Bronchial epithelial cell (primary cell): ENCODE data around the gene TTC31. TPM values are rescaled to one million over a fixed set of nuclear protein-coding genes. Genes with fewer than 3 reads are reported as not detected.

Source experiments
- DNase-seq: peaks from one replicate; pipeline ENCODE4 v3.0.0-alpha.2; 2010; ENCODE audit warnings: low read depth
- FAIRE-seq: peaks from 2 replicates; lab custom pipeline; 2011; peaks lifted over from hg19 to GRCh38; lab: Jason Lieb, UNC
- H3K27me3 ChIP-seq: 2 replicates; pipeline ENCODE4 v1.5.1; 2011; ENCODE audit warnings: low read length; ENCODE audit not compliant: control insufficient read depth, insufficient read depth
- H3K36me3 ChIP-seq: 2 replicates; pipeline ENCODE4 v1.5.1; 2011; ENCODE audit warnings: low read length; ENCODE audit not compliant: control insufficient read depth, insufficient read depth
- H3K4me3 ChIP-seq: 2 replicates; pipeline ENCODE4 v1.5.1; 2011; ENCODE audit warnings: mild to moderate bottlenecking, low read depth, low read length, control low read depth
- total RNA-seq: library from RNA; depleted of rRNA; stranded (reverse); fragments of >200 nt; gene quantifications from 2 replicates; pipeline ENCODE4 v1.2.1, GENCODE V29; 2014
- TF ChIP-seq, protein P1 (sequence below): IDR thresholded peaks from 2 replicates; pipeline ENCODE4 v1.5.1; 2011; ENCODE audit warnings: mild to moderate bottlenecking, moderate library complexity, low read length, control low read depth, inconsistent platforms; ENCODE audit not compliant: insufficient read depth, severe bottlenecking

TTC31 gene
- total RNA-seq, 1 donor from 2014 or later, result 5.8 TPM

DNA sequence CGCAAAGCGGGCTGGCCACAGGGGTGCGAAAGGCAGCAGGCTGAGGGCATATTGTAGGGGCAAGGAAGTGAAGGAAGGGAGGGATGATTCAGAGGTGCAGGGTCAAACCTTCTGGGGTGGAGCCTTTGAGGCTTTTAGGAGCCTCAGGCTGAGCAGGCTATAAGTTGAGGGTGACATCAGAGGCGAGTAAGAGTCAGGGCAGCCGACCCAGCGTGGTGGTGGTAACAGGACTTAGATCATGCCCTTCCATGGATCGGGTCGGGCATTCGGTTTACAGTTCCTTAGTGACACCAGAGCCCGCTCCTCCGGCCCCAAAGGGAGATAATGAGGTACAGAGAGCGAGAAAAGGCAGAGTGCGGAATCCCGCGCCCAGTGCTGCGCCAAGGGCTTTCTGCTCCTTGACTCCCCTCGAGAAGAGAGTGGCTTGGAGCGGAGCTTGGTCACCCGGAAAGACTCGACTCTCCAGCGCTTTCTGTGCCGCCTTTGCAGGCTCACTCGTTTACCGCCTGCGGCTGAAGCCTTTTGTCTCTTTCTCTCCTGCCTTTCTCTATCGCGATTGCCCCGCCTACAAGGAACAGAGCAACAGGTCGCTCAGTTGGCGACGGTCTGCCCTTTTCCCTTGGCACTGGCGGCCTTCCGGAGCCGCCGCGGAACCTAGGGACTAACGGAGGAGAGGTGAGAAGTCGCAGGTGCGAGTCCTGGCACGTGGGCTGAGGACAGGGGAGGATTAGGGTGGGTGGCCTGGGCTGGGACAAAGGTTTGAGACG, 15.8 kb downstream of the TTC31 start:
- FAIRE-seq, result no peak
- peaks cover 9% of the 10 kb centered on the region for H3K27me3 ChIP-seq
- peak overlapping the region; percentile 33 for H3K4me3 ChIP-seq
- TF ChIP-seq, protein P1, sequence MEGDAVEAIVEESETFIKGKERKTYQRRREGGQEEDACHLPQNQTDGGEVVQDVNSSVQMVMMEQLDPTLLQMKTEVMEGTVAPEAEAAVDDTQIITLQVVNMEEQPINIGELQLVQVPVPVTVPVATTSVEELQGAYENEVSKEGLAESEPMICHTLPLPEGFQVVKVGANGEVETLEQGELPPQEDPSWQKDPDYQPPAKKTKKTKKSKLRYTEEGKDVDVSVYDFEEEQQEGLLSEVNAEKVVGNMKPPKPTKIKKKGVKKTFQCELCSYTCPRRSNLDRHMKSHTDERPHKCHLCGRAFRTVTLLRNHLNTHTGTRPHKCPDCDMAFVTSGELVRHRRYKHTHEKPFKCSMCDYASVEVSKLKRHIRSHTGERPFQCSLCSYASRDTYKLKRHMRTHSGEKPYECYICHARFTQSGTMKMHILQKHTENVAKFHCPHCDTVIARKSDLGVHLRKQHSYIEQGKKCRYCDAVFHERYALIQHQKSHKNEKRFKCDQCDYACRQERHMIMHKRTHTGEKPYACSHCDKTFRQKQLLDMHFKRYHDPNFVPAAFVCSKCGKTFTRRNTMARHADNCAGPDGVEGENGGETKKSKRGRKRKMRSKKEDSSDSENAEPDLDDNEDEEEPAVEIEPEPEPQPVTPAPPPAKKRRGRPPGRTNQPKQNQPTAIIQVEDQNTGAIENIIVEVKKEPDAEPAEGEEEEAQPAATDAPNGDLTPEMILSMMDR, result no peak
- H3K36me3 ChIP-seq, result peaks cover 1% of the 10 kb centered on the region
- peak; percentile 55 for DNase-seq

GRCh38 chr2:74499267-74499939, 16.5 kb downstream of the TTC31 start, which contains the start of gene LBX2:
Gene LBX2 (minus strand): TSS chr2:74499603. CDS start chr2:74499537, 66 bp downstream.
- H3K36me3 ChIP-seq, result no peaks in the 10 kb centered on the region
- FAIRE-seq (no peak), DNase-seq (no peak)
- peaks cover 9% of the 10 kb centered on the region for H3K27me3 ChIP-seq
- TF ChIP-seq, protein P1, result no peak
- H3K4me3 ChIP-seq, result peak within 1 kb of the TSS; percentile 33

DNA sequence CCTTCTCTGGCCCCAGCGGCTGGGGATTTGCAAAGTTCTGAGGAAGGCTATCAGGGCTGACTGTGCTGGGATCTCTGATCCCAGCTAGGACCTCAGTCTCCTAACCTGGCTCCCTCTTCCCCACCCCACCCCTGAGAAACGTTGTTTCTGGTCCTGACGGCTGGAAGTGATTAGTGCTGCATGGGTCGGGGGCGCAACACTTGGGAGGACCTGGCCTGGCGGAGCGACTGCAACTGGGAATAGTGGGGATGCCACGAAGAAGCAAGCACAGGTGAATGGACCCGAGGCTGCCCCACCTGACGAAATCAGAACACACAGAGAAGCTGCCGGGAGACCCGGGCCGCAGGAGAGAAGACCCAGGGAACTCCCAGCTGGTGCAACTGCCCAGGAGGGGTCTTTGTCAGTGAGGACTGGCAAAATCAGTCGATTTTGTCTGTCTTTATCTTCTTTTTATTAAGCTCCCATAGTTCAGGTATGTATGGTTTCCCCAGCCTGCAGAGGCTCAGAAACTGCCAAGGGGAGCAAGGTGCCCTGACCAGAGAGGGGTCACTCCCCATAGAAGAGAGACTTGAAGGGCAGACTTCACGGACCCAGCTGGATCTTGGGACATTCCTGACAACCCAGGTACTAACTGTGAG, 17.2 kb downstream of the TTC31 start:
- peaks cover 9% of the 10 kb centered on the region for H3K27me3 ChIP-seq
- H3K4me3 ChIP-seq, result no peak overlapping the region
- TF ChIP-seq, protein P1, result no peak
- no peaks in the 10 kb centered on the region for H3K36me3 ChIP-seq
- DNase-seq (no peak), FAIRE-seq (no peak)

- Histone ChIP-seq H3K36me3 (peaks cover 3% of the 10 kb centered on the region), H3K27me3 (peaks cover 9% of the 10 kb centered on the region), H3K4me3 (no peak overlapping the region)
- DNase-seq (no peak), FAIRE-seq (no peak)
- TF ChIP-seq, protein P1, result no peak
Observed at GRCh38 chr2:74500578-74500946, 17.7 kb downstream of the TTC31 start.

DNA sequence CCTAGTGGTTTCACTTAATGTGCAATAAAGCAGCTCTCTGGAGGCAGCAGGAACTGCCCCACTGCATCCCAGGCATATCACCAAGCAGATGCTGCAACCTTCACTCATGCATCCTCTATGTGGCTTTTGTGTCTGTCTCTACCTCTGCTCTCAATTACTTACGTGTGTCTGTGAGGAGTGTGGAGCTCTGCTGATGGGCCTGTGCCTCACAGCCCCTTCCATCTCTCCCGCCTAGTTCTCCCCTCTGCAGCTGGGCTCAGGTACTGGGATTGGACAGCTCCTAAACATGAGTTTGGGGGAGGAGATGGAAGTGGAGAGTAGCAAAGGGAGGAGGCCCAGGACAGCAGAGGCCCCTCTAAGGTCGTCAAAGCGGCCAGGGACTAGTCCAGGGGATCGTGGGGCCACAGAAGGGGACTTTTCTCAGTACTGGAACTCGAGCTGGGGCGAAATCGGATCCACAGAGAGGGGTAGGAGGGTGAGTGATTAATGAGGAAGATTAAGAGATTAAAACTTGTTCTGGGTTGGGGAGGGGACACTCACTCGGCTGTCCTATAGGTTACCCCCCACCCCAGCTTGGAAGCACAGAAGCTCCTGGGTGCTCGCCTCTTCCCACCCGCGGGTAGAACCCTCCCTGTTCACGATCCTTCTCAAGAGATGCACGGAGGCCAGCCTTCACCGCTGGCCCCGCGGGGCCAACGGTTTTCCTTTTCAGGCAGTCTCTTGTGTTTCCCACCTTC, 18.6 kb downstream of the TTC31 start:
- DNase-seq (no peak), FAIRE-seq (no peak)
- H3K36me3 ChIP-seq, result peaks cover 7% of the 10 kb centered on the region
- H3K4me3 ChIP-seq, result no peak overlapping the region
- H3K27me3 ChIP-seq, result peaks cover 9% of the 10 kb centered on the region
- TF ChIP-seq, protein P1, result no peak
